Caco-2 (cell line): ENCODE data around the gene EFHC1. TPM values are rescaled to one million over a fixed set of nuclear protein-coding genes. Genes with fewer than 3 reads are reported as not detected.

Experiments used
- BruUV-seq: library from RNA; stranded (reverse); fragments of 400-500 nt; replicated peaks from 2 replicates; lab custom pipeline; 2021; lab: Mats Ljungman, UMichigan
- CTCF ChIA-PET: fragments of 300-600 bp; sonication (Branson Sonifier 250); formaldehyde crosslinking; loops from one replicate; lab custom pipeline; 2022; ENCODE audit warnings: antibody characterized with exemption; lab: Charles Lee
- POLR2A ChIA-PET: fragments of 300-600 bp; sonication (Branson Sonifier 250); formaldehyde crosslinking; loops from one replicate; lab custom pipeline; 2022; ENCODE audit warnings: antibody characterized with exemption; lab: Charles Lee
- DNase-seq, 2 experiments: peaks; one replicate each; pipeline versions ENCODE4 v3.0.0 to v3.0.0-alpha.2; 2020 to 2022
- H3K27me3 ChIP-seq: replicated peaks from 2 replicates; pipeline ENCODE4 v1.6.0; 2011; ENCODE audit warnings: low read length; ENCODE audit not compliant: control insufficient read depth, insufficient read depth
- H3K36me3 ChIP-seq: 2 replicates; pipeline ENCODE4 v1.5.1; 2011; ENCODE audit warnings: low read length; ENCODE audit not compliant: control insufficient read depth, insufficient read depth
- H3K4me1 ChIP-seq: fragments of 250-450 bp; sonication (Bioruptor Pico); 2 replicates; pipeline ENCODE4 v1.5.1; 2020; ENCODE audit warnings: mild to moderate bottlenecking
- H3K4me3 ChIP-seq: 2 replicates; pipeline ENCODE4 v1.5.1; 2011; ENCODE audit warnings: low read depth, mild to moderate bottlenecking, control low read depth, low read length
- H3K9me3 ChIP-seq: fragments of 250-450 bp; sonication (Bioruptor Pico); 2 replicates; pipeline ENCODE4 v1.5.1; 2020; ENCODE audit warnings: mild to moderate bottlenecking, moderate library complexity
- H3K27ac Mint-ChIP-seq: one replicate; pipeline ENCODE4 v1.8.0; 2022; ENCODE audit warnings: mixed read lengths; ENCODE audit not compliant: unreplicated experiment
- H3K27me3 Mint-ChIP-seq: one replicate; pipeline ENCODE4 v1.8.0; 2022; ENCODE audit warnings: mixed read lengths; ENCODE audit not compliant: insufficient read depth, unreplicated experiment
- H3K36me3 Mint-ChIP-seq: one replicate; pipeline ENCODE4 v1.8.0; 2022; ENCODE audit warnings: mild to moderate bottlenecking, mixed read lengths; ENCODE audit not compliant: insufficient read depth, unreplicated experiment
- H3K4me1 Mint-ChIP-seq: one replicate; pipeline ENCODE4 v1.8.0; 2022; ENCODE audit warnings: low read depth, mixed read lengths; ENCODE audit not compliant: unreplicated experiment
- H3K4me3 Mint-ChIP-seq: one replicate; pipeline ENCODE4 v1.8.0; 2022; ENCODE audit warnings: mild to moderate bottlenecking, moderate library complexity, mixed read lengths; ENCODE audit not compliant: unreplicated experiment
- H3K9me3 Mint-ChIP-seq: one replicate; pipeline ENCODE4 v1.8.0; 2022; ENCODE audit warnings: mixed read lengths; ENCODE audit not compliant: unreplicated experiment
- intact Hi-C: fragments of 100-400 bp; cut with micrococcal nuclease; formaldehyde crosslinking; loops from one replicate; pipeline ENCODE4 v1.10.0; 2022; ENCODE audit not compliant: unreplicated experiment
- total RNA-seq: library from RNA; stranded (reverse); gene quantifications from 2 replicates; pipeline ENCODE4 v1.2.3, GENCODE V29; 2022
- TF ChIP-seq, protein P1 (sequence below), 2 experiments: fragments of 200-600 bp in 1 of 2; IDR thresholded peaks; 1 replicate in 1 of 2; 2 replicates in 1 of 2; pipeline versions ENCODE4 v1.5.1 to v1.8.0; 2011 to 2022; ENCODE audit warnings: antibody characterized with exemption in 1 of 2, control low read depth in 1 of 2, inconsistent platforms in 1 of 2, low read depth in 1 of 2, low read length in 1 of 2, mild to moderate bottlenecking in 1 of 2, moderate library complexity in 1 of 2; ENCODE audit not compliant: insufficient read depth in 1 of 2, severe bottlenecking in 1 of 2, unreplicated experiment in 1 of 2

The EFHC1 gene
- total RNA-seq, 1 experiment from 2014 or later = 14.6 TPM

DNA sequence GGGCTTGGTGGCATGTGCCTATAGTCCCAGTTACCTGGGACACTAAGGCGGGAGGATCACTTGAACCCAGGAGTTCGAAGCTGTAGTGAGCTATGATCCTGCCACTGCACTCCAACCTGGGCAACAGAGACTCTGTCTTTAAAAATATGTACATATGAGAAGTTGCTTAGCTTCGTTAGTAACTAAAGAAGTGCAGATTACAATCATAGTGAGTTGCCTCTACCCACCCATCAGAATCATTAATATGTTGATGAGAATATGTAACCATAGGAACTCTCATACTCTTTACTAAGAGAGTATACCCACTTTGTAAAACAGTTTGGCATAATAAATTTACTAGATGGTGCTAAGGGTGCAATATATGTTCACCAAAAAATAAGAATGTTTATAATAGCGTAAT lies 54.0 kb downstream of the EFHC1 start:
- no peaks in the 10 kb centered on the region for H3K9me3 Mint-ChIP-seq
- Histone ChIP-seq H3K9me3 (no peaks in the 10 kb centered on the region), H3K4me1 (no peaks in the 10 kb centered on the region), H3K4me3 (no peak overlapping the region), H3K27me3 (no peaks in the 10 kb centered on the region), H3K36me3 (no peaks in the 10 kb centered on the region)
- no peak overlapping the region for H3K27ac Mint-ChIP-seq
- intact Hi-C loops = no loop called here
- no peaks in the 10 kb centered on the region for H3K4me1 Mint-ChIP-seq
- no peaks in the 10 kb centered on the region for H3K36me3 Mint-ChIP-seq
- CTCF ChIA-PET = no interaction called here
- no peak overlapping the region for H3K4me3 Mint-ChIP-seq
- POLR2A ChIA-PET = no interaction called here
- H3K27me3 Mint-ChIP-seq = no peaks in the 10 kb centered on the region
- BruUV-seq = no TSS peak
- no peak for DNase-seq
- TF ChIP-seq, protein P1, sequence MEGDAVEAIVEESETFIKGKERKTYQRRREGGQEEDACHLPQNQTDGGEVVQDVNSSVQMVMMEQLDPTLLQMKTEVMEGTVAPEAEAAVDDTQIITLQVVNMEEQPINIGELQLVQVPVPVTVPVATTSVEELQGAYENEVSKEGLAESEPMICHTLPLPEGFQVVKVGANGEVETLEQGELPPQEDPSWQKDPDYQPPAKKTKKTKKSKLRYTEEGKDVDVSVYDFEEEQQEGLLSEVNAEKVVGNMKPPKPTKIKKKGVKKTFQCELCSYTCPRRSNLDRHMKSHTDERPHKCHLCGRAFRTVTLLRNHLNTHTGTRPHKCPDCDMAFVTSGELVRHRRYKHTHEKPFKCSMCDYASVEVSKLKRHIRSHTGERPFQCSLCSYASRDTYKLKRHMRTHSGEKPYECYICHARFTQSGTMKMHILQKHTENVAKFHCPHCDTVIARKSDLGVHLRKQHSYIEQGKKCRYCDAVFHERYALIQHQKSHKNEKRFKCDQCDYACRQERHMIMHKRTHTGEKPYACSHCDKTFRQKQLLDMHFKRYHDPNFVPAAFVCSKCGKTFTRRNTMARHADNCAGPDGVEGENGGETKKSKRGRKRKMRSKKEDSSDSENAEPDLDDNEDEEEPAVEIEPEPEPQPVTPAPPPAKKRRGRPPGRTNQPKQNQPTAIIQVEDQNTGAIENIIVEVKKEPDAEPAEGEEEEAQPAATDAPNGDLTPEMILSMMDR (IDR thresholded peaks at IDR 0.05; ENCODE audit: insufficient read depth in 1 of 2, low read depth in 1 of 2, low read length in 1 of 2, severe bottlenecking in 1 of 2, unreplicated experiment in 1 of 2) = no peak

DNA sequence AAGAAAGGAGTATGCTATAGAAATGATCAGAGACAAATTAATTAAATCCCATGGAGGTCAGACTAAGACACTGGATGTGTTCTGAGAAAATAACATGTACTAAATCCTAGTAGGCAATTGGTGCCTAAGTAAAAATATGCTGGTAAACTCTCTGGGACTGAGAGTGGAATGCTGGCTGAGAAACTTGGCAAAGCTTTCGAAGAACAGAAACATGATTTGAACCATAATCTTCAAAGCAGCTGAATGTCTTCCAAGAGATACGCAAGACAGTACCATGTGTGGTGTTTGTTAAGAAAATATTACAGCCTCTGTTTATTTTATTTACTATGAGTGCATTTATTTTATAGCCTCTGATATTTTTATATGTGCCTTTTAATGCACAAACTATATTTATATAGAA lies 55.2 kb downstream of the EFHC1 start:
- no peaks in the 10 kb centered on the region for H3K27me3 ChIP-seq
- H3K4me1 ChIP-seq = no peaks in the 10 kb centered on the region
- H3K36me3 ChIP-seq = no peaks in the 10 kb centered on the region
- no peak overlapping the region for H3K4me3 ChIP-seq
- Mint-ChIP-seq H3K27ac (no peak overlapping the region), H3K36me3 (no peaks in the 10 kb centered on the region), H3K4me1 (no peaks in the 10 kb centered on the region), H3K9me3 (no peaks in the 10 kb centered on the region), H3K4me3 (no peak overlapping the region), H3K27me3 (no peaks in the 10 kb centered on the region)
- TF ChIP-seq, protein P1 (IDR thresholded peaks at IDR 0.05; ENCODE audit: insufficient read depth in 1 of 2, low read depth in 1 of 2, low read length in 1 of 2, severe bottlenecking in 1 of 2, unreplicated experiment in 1 of 2) = no peak
- ChIA-PET POLR2A (no interaction called here), CTCF (no interaction called here)
- H3K9me3 ChIP-seq = no peaks in the 10 kb centered on the region
- intact Hi-C loops = no loop called here
- BruUV-seq = no TSS peak
- DNase-seq = no peak

DNA sequence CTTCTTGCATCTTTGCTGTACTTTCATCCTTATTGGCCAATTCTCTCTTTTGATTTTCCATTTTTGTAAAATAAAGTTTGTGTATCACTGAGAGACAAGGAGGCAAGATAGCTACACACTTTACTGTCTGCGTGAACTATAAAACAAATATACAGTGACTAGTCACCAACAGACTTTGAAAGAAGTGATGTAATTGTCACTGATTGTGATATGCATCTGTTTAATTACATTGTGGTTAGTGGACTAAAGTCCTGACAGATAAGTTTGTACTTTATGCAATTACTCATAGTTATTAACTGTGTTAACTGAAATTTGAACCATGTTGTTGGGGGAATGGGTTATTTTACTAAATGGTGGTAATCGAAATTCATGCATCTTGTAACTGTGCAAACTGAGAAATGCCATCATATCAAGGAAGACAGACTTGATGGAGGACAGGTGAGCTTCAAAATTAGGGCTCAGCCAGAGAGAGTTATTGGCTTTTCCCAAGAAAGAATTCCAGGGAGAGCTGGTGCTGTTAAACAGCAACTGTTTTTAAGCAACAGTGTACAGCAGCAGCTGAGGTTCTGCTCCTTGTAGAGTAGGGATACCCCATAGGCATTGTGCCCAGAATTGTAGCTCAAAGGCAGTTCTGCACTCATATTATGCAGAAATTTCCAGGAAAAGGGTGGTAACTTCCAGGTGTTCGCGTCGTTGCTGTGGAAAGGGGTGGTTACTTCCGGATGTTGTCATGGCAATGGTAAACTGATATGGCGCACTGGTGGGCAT lies 62.9 kb downstream of the EFHC1 start:
- Mint-ChIP-seq H3K4me1 (no peaks in the 10 kb centered on the region), H3K36me3 (no peaks in the 10 kb centered on the region), H3K27ac (peak overlapping the region; percentile 14), H3K4me3 (no peak overlapping the region), H3K9me3 (no peaks in the 10 kb centered on the region), H3K27me3 (no peaks in the 10 kb centered on the region)
- CTCF ChIA-PET = no interaction called here
- DNase-seq = no peak
- Histone ChIP-seq H3K9me3 (no peaks in the 10 kb centered on the region), H3K36me3 (no peaks in the 10 kb centered on the region), H3K27me3 (no peaks in the 10 kb centered on the region), H3K4me3 (no peak overlapping the region), H3K4me1 (no peaks in the 10 kb centered on the region)
- intact Hi-C loops = no loop called here
- POLR2A ChIA-PET = no interaction called here
- no TSS peak for BruUV-seq
- TF ChIP-seq, protein P1 (IDR thresholded peaks at IDR 0.05; ENCODE audit: insufficient read depth in 1 of 2, low read depth in 1 of 2, low read length in 1 of 2, severe bottlenecking in 1 of 2, unreplicated experiment in 1 of 2) = no peak
